GM21825 (cell line): ENCODE data around the gene CHD2.
A peak's percentile ranks its signal among the peaks of the same experiment; 100 is the strongest.

ENCODE experiments used
- ATAC-seq: cut with Tn5 transposase; IDR thresholded peaks from one replicate; pipeline ENCODE4 v1.9.1; 2021; ENCODE audit warnings: mild to moderate bottlenecking, moderate library complexity; ENCODE audit not compliant: unreplicated experiment

The CHD2 gene

GRCh38 chr15:93005133-93005532 is 105.0 kb downstream of the CHD2 start:
- no peak for ATAC-seq

GRCh38 chr15:93007994-93008393 is 107.9 kb downstream of the CHD2 start:
- no peak for ATAC-seq

- no peak for ATAC-seq
Measured at GRCh38 chr15:93012786-93013185, 112.7 kb downstream of the CHD2 start.

GRCh38 chr15:93017526-93017925 is 117.4 kb downstream of the CHD2 start:
- no peak for ATAC-seq

DNA sequence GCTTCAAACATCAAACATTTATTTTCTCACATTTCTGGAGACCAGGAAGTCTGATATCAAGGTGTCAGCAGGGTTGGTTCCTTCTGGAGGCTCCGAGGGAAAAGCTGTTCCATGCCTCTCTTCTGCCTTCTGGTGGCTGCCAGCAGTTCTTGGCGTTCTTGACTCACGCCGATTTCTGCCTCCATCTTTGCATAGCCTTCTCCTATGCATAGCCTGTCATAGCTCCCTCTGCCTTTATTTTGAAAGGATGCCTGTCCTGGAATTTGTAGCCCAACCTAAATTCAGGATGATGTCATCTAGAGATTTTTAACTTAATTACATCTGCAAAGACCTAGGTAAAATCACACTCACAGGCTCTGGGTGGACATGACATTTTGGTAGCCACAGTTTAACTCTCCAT is 118.5 kb downstream of the CHD2 start:
- no peak for ATAC-seq

DNA sequence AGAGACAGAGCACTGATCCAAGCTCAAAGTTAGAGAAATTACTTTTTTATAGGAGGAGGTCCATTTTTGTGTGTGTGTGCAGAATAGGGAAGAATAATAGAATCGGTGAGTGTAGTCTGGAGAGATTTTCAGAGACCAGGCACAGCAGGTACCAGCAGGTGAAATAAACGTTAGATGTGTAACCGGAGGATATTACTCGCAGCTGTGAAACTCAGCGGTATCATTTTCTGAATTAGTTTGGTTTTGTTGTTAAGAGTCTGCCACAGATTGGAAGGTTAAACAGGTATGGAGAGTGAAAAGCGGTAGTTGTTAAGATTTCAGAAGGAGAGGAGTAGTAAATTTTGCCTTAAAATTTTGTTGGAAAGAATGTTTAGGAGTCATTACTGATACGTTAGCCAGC is 119.0 kb downstream of the CHD2 start:
- ATAC-seq: no peak

DNA sequence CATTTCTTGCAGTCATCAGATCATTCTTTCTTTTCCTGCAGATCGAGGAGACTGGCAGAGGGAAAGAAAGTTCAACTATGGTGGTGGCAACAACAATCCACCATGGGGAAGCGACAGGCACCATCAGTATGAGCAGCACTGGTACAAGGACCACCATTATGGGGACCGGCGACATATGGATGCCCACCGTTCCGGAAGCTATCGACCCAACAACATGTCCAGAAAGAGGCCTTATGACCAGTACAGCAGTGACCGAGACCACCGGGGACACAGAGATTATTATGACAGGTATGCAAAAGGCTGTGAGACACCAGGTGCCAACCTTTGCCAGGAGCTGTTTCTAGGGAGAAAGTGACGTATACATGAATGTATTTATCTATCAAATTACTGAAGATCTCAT is 119.8 kb downstream of the CHD2 start:
- ATAC-seq: no peak

- ATAC-seq: peak; percentile 74
Measured at GRCh38 chr15:93020976-93021772, 121.0 kb downstream of the CHD2 start.

- no peak for ATAC-seq
Measured at GRCh38 chr15:93024293-93024692, 124.2 kb downstream of the CHD2 start.

DNA sequence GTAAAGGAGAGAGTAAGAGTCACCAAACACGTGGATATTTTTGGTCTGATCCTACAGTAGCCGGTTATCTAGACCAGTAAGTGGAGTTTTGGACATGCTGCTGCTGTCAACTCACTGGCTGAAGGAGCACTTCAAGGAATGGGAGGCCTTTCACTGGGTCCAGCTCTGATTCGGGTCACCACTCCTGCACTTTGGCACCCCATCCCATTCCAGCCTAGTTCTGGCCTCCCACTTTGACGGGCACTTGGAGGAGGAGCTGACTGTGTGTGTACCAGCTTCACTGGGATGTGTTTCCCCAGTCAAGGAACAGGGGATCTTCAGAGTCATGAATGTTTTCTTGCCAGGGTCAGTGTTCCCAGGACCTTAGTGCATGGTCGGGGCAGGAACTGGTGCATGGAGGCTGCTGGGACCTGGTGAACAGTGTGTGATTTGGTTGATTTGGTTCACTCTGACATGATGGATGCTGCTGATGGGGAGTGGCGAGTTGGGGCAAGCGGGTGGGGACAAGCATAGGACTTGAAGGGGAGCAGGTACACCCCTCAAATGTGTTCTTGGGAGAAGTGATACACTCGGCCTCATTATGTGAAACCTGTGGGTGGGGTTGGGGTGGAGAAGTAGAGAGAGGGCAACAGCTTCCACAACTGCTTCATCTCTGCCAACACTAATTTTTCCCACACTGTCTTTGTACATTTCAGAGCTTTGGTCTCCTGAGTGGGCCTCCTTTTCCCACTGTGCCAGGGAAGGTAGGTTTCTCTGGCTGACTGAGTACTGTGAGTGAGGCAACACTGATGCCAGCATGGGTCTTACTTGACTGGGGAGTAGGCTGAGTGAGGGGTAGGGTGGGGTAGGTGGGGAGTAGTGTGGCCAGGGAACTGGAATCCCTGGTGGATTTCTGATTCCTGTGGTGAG is 124.8 kb downstream of the CHD2 start:
- no peak for ATAC-seq

- ATAC-seq: no peak
Measured at GRCh38 chr15:93025625-93025982, 125.5 kb downstream of the CHD2 start.

GRCh38 chr15:93026380-93026817 is 126.3 kb downstream of the CHD2 start:
- no peak for ATAC-seq

- no peak for ATAC-seq
Measured at GRCh38 chr15:93027413-93027812, 127.3 kb downstream of the CHD2 start.

- ATAC-seq: no peak
Measured at GRCh38 chr15:93028111-93028631, 128.0 kb downstream of the CHD2 start.

- no peak for ATAC-seq
Measured at GRCh38 chr15:93028632-93029213, 128.6 kb downstream of the CHD2 start.

GRCh38 chr15:93029214-93029835 is 129.2 kb downstream of the CHD2 start:
- ATAC-seq: no peak

DNA sequence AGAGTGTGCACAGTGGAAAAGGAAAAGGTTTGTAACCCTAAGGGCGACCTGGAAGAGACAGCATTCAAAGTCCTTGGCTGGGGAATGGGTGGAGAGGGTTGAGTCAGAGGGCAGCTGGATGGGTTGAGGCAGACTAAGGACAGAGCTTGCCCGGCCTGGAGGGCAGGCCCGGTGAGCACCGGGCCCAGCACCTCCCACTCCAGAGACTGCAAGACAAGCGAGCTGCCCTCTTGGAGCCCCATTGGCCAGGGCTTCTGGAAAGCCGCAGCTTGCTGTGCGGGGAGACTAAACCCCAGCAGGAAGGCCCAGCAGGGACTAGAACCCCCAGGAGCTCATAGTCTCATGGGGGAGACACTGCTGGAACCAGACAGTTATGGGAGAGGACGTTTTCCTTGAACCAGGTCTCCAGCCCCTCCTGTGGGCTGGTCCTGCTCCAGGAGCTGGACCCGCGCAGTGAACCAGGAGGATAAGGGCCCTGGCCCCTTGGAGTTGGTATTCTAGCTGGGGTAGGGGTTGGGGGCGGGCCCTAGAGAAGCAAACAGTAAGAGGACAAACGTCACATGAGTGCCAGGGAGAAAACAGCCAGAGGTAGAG is 129.8 kb downstream of the CHD2 start:
- ATAC-seq: no peak

DNA sequence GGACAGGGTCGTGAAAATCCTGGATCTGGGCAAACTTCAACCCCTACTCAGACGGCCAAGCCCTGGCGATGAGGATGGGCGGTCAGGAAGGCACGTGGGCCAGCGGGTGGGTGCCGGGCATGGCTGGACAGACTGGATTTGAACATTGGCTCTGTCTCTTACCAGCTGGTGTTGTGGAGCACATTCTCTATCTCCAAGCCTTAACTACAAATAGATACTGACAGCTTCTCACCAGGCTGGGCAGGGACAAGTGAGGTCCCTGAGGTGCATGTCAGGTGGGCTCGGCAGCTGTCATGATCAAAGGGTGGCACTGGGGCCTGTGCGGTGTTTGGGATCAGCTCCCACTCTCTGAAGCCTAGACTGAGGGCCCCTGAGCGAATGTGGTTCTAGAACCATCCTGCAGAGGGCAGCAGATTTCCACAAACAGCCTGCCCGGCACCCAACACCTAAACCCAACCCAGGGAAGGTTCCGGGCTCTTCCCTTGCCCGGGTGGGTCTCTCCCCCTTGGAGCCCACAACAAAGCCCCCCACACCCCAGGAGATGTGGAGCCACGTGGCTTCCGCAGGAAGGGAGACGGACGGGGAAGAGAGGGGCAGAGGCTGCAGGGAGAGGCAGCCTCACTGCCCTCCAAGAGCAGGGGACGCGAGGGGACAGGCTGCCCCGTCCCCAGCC is 130.4 kb downstream of the CHD2 start:
- peak; percentile 66 for ATAC-seq

DNA sequence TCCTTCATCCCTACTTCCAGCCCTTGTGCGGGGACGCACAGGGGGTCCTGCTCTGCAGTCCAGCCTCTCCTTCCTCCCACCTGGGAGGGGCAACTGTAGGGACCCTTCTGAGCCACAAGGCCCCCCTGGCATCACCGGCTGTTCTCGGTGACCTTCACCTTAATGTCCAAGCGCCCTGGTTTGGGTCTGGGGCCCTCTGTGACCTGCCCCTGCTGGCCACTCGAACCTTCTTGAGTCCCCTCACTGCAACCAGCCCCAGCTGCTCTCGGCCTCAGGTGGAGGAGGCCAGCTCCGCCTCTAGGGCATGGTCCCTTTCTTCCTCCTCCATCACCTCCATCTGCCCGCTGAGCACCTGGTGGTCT is 131.0 kb downstream of the CHD2 start:
- ATAC-seq: no peak
